IMR-90 (cell line): ENCODE results near the gene FGF6. TPM values are rescaled to one million over a fixed set of nuclear protein-coding genes. Genes with fewer than 3 reads are reported as not detected.

Experiments
- ATAC-seq: fragments of 200-7000 bp; cut with Tn5 transposase; 2 replicates; pipeline ENCODE4 v1.9.1; 2020; ENCODE audit warnings: low read depth, mild to moderate bottlenecking, moderate library complexity
- BruUV-seq: library from RNA; stranded (reverse); fragments of 400-500 nt; replicated peaks from 2 replicates; lab custom pipeline; 2021; lab: Mats Ljungman, UMichigan
- CTCF ChIA-PET: fragments of 300-600 bp; formaldehyde crosslinking; extraction: SDS; loops from one replicate; lab custom pipeline; 2021; ENCODE audit warnings: antibody characterized with exemption; lab: Yijun Ruan, JAX
- POLR2A ChIA-PET: fragments of 300-600 bp; sonication (Branson Sonifier 250); formaldehyde crosslinking; loops from one replicate; lab custom pipeline; 2022; ENCODE audit warnings: antibody characterized with exemption; ENCODE audit not compliant: unreplicated experiment; lab: Charles Lee
- DNase-seq: peaks from one replicate; pipeline ENCODE4 v3.0.0; 2013
- H2AFZ ChIP-seq: replicated peaks from 2 replicates; pipeline ENCODE3; 2013; ENCODE audit warnings: low read length, mild to moderate bottlenecking; ENCODE audit not compliant: poor library complexity
- H2AK5ac ChIP-seq: 2 replicates; pipeline ENCODE4 v1.6.1; 2013; ENCODE audit warnings: low read depth, low read length, inconsistent platforms
- H2AK9ac ChIP-seq: replicated peaks from 2 replicates; pipeline ENCODE3; 2013; ENCODE audit warnings: mild to moderate bottlenecking, low read depth, low read length, moderate library complexity; ENCODE audit not compliant: poor library complexity
- H2BK120ac ChIP-seq: 2 replicates; pipeline ENCODE4 v1.6.1; 2013; ENCODE audit warnings: low read depth, low read length, inconsistent platforms
- H2BK15ac ChIP-seq: 3 replicates; pipeline ENCODE4 v1.6.1; 2013; ENCODE audit warnings: low read depth, low read length, inconsistent platforms
- H2BK20ac ChIP-seq: 2 replicates; pipeline ENCODE4 v1.6.1; 2013; ENCODE audit warnings: low read depth, mild to moderate bottlenecking, inconsistent platforms, low read length, moderate library complexity
- H2BK5ac ChIP-seq: 2 replicates; pipeline ENCODE4 v1.6.1; 2013; ENCODE audit warnings: mild to moderate bottlenecking, low read depth, low read length, inconsistent platforms; ENCODE audit not compliant: poor library complexity, severe bottlenecking
- H3K14ac ChIP-seq: replicated peaks from 2 replicates; pipeline ENCODE4 v1.6.1; 2013; ENCODE audit warnings: low read depth, low read length, inconsistent platforms
- H3K18ac ChIP-seq: 2 replicates; pipeline ENCODE4 v1.6.1; 2013; ENCODE audit warnings: low read depth, low read length, control low read depth
- H3K23ac ChIP-seq: 2 replicates; pipeline ENCODE4 v1.6.1; 2013; ENCODE audit warnings: low read depth, low read length, inconsistent platforms
- H3K27ac ChIP-seq: 2 replicates; pipeline ENCODE4 v1.5.1; 2013; ENCODE audit warnings: mild to moderate bottlenecking, control low read depth, low read length; ENCODE audit not compliant: insufficient read depth
- H3K27me3 ChIP-seq: 2 replicates; pipeline ENCODE4 v1.6.1; 2013; ENCODE audit warnings: low read length; ENCODE audit not compliant: control insufficient read depth, insufficient read depth
- H3K36me3 ChIP-seq: 2 replicates; pipeline ENCODE4 v1.6.1; 2013; ENCODE audit warnings: low read length, mixed read lengths; ENCODE audit not compliant: control insufficient read depth, insufficient read depth
- H3K4ac ChIP-seq: 2 replicates; pipeline ENCODE4 v1.6.1; 2013; ENCODE audit warnings: low read depth, low read length, inconsistent platforms
- H3K4me1 ChIP-seq: 2 replicates; pipeline ENCODE4 v1.6.1; 2013; ENCODE audit warnings: low read length, mixed read lengths; ENCODE audit not compliant: control insufficient read depth, insufficient read depth
- H3K4me2 ChIP-seq: 2 replicates; pipeline ENCODE4 v1.6.1; 2013; ENCODE audit warnings: low read depth, mild to moderate bottlenecking, control low read depth, low read length, moderate library complexity
- H3K4me3 ChIP-seq: 2 replicates; pipeline ENCODE4 v1.5.1; 2013; ENCODE audit warnings: low read depth, mild to moderate bottlenecking, control low read depth, low read length, moderate library complexity; ENCODE audit not compliant: insufficient read depth
- H3K56ac ChIP-seq: 2 replicates; pipeline ENCODE4 v1.6.1; 2013; ENCODE audit warnings: low read length, inconsistent platforms; ENCODE audit not compliant: insufficient read depth; ENCODE audit errors: extremely low read depth
- H3K79me1 ChIP-seq, 2 experiments: 2 replicates each; pipeline ENCODE4 v1.6.1; 2013; ENCODE audit warnings: low read length in 2 of 2, inconsistent platforms in 1 of 2, low read depth in 1 of 2
- H3K9ac ChIP-seq: 2 replicates; pipeline ENCODE4 v1.6.1; 2013; ENCODE audit warnings: low read depth, low read length, control low read depth
- H3K9me1 ChIP-seq: 2 replicates; pipeline ENCODE4 v1.6.1; 2013; ENCODE audit warnings: low read length, inconsistent platforms; ENCODE audit not compliant: insufficient read depth
- H3K9me3 ChIP-seq: 2 replicates; pipeline ENCODE4 v1.6.1; 2013; ENCODE audit warnings: low read length; ENCODE audit not compliant: control insufficient read depth, insufficient read depth
- H4K20me1 ChIP-seq: 2 replicates; pipeline ENCODE4 v1.6.1; 2013; ENCODE audit warnings: low read length, inconsistent platforms; ENCODE audit not compliant: insufficient read depth
- H4K5ac ChIP-seq: 2 replicates; pipeline ENCODE4 v1.6.1; 2013; ENCODE audit warnings: mild to moderate bottlenecking, low read depth, low read length, control low read depth
- H4K8ac ChIP-seq, 2 experiments: 2 replicates each; pipeline ENCODE4 v1.6.1; 2013; ENCODE audit warnings: low read depth in 2 of 2, low read length in 2 of 2, control low read depth in 1 of 2, inconsistent platforms in 1 of 2
- H4K91ac ChIP-seq: 2 replicates; pipeline ENCODE4 v1.6.1; 2013; ENCODE audit warnings: low read depth, low read length, inconsistent platforms; ENCODE audit not compliant: insufficient read depth
- SMC3 ChIP-seq: fragments of 150-350 bp; IDR thresholded peaks from 2 replicates; pipeline ENCODE4 v1.6.1; 2016; ENCODE audit warnings: low read depth, mild to moderate bottlenecking, antibody characterized with exemption, low read length, moderate library complexity
- WGBS, 2 experiments: methylation state at CpG; one replicate each; pipeline versions ENCODE4 v1.1.5 to v1.1.7; 2013; ENCODE audit warnings: missing lambda C conversion rate in 2 of 2; ENCODE audit not compliant: insufficient read length in 1 of 2; ENCODE audit errors: extremely low coverage in 2 of 2; 5-methylcytosine and 5-hydroxymethylcytosine counted together
- dilution Hi-C: fragments of 300-500 bp; cut with HindIII; formaldehyde crosslinking; loops from one replicate; pipeline ENCODE4 v1.14.3; 2018; ENCODE audit warnings: low sequenced_read_pairs; ENCODE audit not compliant: unreplicated experiment
- in situ Hi-C: fragments of 300-500 bp; cut with MboI; formaldehyde crosslinking; loops from 3 replicates; pipeline ENCODE4 v1.14.3; 2019; ENCODE audit warnings: low sequenced_read_pairs, inconsistent platforms, mixed read lengths
- intact Hi-C: fragments of 100-400 bp; cut with micrococcal nuclease; formaldehyde crosslinking; loops from 2 replicates; pipeline ENCODE4 v1.10.0; 2022
- polyA plus RNA-seq, 3 experiments: library from polyadenylated mRNA; depleted of rRNA; stranded (reverse); fragments of >200 nt; gene quantifications; 2 replicates each; pipeline ENCODE4 v1.2.3, GENCODE V29; 2012; ENCODE audit warnings: low replicate concordance in 1 of 3
- total RNA-seq: library from RNA; depleted of rRNA; stranded (reverse); fragments of >200 nt; gene quantifications from 2 replicates; pipeline ENCODE4 v1.2.3, GENCODE V29; 2012

Gene FGF6
- total and polyA plus RNA-seq, 2 of the 4 experiments (the other 2 are of a cell fraction), result not detected

- Histone ChIP-seq H2BK120ac (no peak overlapping the region), H4K5ac (no peak overlapping the region), H2BK20ac (no peak overlapping the region), H3K4me1 (no peaks in the 10 kb centered on the region), H3K56ac (no peak overlapping the region), H3K23ac (no peak overlapping the region), H4K8ac (no peak overlapping the region), H3K27ac (no peak overlapping the region), H3K14ac (no peak overlapping the region), H3K27me3 (peaks cover 1% of the 10 kb centered on the region; the same call in 1 of the 2 replicates), H3K4me2 (no peak overlapping the region), H2AK9ac (no peak overlapping the region), H3K9me3 (no peaks in the 10 kb centered on the region), H3K4ac (no peak overlapping the region), H2BK15ac (no peak overlapping the region), H2AFZ (no peak overlapping the region), H3K18ac (no peak overlapping the region), H3K9ac (no peak overlapping the region), H3K4me3 (no peak overlapping the region), H3K79me1 (no peaks in the 10 kb centered on the region), H4K91ac (no peak overlapping the region), H3K36me3 (no peaks in the 10 kb centered on the region), H3K9me1 (no peaks in the 10 kb centered on the region; the same call in 1 of the 2 replicates), H2AK5ac (no peak overlapping the region), H4K20me1 (no peaks in the 10 kb centered on the region), H2BK5ac (no peak overlapping the region)
- DNase-seq (no peak), ATAC-seq (no peak)
- in situ Hi-C loops (no loop called here), dilution Hi-C loops (no loop called here), intact Hi-C loops (loop anchor here (5.0 kb wide), 1 partner anchor 334 kb away; no protein-coding TSS in a partner anchor)
- no CpG with 5 or more reads among the region's 9 CpGs for WGBS, 2 experiments
- no TSS peak for BruUV-seq
- ChIA-PET POLR2A (no interaction called here), CTCF (no interaction called here)
- TF ChIP-seq SMC3, result no peak
These were observed 22.6 kb downstream of the FGF6 start for GRCh38 chr12:4422985-4423384.
